CD4-positive, alpha-beta T cell treated with Interleukin-12 subunit alpha and Interleukin-12 subunit beta, for 1 hour (primary cell): ENCODE measurements around the gene RNF123.
A peak's percentile ranks its signal among the peaks of the same experiment; 100 is the strongest.

Experiments
- DNase-seq: peaks from one replicate; pipeline ENCODE4 v3.0.0-alpha.2; 2020

Gene RNF123

DNA sequence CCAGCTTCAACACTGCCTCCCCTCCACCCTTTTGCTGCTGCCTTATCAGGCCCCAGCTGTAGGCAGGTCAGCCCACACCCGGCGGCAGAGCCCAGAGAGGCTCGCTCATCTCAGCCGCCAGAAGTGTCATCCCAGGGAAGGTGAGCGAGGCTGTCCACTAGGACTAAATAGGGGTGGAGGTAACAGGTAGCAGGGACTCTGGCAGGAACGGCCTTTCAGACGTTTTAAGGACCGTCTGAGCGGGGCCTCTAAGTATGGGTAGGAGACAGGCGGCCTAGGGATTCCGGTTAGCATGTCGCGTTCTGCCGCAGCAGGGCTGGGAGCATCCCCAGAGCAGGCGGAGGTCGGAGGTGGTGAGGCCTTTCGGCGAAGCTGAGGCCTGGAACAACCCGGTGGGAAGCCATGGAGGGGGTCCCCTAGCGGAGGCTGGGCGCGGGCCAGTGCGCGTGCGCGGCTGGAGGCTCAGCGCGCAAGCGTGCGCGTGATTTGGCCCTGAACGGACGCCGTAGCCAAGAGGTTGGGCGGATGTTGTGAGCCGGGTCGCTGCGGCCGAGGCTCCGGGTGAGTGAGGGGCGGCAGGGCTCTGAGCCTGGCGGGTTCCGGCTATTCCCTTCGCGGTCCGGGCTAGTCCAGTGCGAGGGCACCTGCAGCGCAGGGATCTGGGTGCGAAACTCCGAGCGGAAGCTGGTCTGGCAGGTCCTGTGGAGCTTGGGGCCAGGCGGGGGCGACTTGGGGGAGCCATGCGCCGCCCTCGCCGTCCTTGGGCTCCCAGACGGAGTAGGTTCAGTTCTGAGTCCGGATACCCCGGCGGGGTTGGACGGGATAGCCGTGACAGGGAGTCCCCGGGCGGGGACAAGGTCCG, at the start of gene RNF123, which contains the start of gene MST1:
TSS of gene RNF123 (plus strand) at position 512 of the 862 bp plus-strand sequence. CDS start 1,609 bp downstream, outside the sequence.
TSS of gene MST1 (minus strand) at position 429 of the 862 bp plus-strand sequence. CDS start 783 bp downstream, outside the sequence.
- peak; percentile 93 for DNase-seq

DNA sequence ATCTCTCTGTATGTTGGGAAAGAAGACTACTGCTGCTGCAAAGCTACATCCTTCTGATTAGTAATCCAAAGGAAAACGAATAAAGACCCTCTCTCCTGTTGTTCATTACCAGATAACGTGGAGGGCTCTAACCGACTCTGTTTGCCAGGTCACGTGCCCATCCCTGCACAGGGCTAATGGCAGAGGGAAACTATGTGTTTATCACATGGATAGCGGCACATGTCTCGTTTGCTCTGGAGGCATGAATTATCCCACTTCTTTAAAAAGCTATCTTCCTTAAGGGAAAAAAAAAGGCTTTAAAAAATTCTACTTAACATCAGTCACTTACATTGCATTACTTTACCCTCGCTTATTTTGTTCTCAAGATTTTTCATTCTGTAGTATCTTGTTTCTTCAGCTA, 48.1 kb upstream of the RNF123 start:
- DNase-seq: no peak

DNA sequence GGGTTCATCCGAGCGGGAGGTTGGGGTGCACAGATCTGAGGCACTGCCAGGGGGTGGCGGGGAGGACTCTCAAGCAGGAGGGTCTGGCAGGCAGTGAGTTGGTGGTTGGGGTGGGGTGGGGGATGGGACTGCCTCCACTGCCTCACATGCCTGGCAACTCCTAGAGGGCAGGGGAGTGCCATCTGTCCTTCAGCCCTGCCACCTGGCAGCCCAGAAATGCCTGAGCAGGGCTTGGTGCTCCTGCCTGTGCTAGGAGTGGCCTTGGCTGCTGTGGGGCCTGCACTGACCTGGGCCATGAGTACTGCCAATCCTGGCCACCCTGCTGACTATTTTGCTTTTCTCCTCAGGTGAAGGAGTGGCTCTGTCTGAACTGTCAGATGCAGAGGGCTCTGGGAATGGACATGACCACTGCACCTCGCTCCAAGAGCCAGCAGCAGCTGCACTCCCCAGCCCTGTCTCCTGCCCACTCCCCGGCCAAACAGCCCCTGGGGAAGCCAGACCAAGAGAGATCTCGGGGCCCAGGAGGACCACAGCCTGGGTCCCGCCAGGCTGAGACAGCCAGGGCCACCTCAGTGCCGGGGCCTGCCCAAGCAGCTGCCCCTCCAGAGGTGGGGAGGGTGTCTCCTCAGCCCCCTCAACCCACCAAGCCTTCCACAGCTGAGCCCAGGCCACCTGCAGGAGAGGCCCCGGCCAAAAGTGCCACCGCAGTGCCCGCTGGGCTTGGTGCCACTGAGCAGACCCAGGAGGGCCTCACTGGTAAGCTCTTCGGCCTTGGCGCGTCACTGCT, 47.2 kb upstream of the RNF123 start:
- no peak for DNase-seq

DNA sequence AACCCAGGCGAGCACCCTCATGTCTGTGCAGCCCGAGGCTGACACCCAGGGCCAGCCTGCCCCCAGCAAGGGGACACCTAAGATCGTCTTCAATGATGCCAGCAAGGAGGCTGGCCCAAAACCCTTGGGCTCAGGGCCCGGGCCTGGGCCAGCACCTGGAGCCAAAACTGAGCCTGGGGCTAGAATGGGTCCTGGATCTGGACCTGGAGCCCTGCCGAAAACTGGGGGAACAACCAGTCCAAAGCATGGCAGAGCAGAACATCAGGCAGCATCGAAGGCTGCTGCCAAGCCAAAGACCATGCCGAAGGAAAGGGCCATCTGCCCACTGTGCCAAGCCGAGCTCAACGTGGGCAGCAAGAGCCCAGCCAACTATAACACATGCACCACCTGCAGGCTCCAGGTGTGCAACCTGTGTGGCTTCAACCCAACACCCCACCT, 46.6 kb upstream of the RNF123 start:
- DNase-seq: no peak

DNA sequence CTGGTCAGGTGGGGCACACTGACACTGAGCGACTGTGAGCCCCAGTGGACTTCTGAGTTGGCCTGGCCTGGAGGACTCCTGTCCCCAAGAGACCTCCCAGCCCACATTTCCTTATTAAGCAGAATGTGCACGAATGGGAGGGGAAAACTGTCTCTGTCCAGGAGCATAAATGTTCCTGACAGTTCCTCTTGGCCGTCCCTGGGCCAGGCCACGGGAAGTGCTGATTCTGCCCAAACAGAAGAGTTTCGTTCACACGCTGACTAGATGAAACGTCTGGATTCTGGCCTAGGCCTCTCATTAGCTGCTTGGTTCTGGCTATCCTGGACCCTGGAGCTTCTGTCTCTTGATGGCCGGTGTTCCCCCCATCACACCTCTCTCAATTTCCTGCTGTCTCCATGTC, 44.7 kb upstream of the RNF123 start:
- DNase-seq: no peak

DNA sequence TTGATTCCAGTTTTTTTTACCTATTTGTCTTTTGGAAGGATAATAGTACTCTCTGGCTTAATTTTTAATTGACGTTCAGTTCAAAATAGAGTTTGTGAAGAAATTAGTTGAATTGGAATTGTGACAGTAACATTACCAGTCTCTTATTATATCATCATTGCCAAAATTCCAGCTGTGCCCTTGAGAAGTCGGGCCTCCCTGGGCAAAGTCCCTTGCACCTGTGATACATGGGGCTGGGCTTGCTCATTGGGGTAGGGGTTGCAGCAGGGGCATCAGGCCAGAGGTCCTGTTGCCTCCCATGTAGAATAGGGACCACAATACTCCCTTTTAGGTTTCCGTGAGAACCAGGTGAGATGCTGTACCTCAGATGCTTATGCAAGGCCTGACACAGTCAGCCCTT, 43.1 kb upstream of the RNF123 start:
- DNase-seq: no peak

DNA sequence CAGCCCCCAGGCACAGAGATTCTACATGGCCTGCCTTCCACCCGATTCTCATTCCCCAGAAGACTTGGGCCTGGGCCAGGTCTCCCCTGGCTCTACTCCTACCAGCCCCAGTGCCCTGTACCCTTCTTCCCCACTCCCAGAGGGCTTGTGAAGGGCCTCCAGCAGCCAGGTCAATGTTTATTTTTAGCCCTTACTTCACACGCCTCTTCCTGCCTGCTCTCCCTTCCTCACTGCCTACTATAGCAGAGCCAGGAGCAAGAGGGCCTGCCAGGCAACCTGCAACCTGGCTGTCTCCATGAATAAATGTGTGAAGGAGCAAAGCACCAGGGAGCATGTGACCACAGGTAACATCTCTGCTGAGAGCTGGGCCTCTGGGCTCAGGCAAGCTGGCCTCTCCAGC, 41.6 kb upstream of the RNF123 start:
- DNase-seq: no peak

DNA sequence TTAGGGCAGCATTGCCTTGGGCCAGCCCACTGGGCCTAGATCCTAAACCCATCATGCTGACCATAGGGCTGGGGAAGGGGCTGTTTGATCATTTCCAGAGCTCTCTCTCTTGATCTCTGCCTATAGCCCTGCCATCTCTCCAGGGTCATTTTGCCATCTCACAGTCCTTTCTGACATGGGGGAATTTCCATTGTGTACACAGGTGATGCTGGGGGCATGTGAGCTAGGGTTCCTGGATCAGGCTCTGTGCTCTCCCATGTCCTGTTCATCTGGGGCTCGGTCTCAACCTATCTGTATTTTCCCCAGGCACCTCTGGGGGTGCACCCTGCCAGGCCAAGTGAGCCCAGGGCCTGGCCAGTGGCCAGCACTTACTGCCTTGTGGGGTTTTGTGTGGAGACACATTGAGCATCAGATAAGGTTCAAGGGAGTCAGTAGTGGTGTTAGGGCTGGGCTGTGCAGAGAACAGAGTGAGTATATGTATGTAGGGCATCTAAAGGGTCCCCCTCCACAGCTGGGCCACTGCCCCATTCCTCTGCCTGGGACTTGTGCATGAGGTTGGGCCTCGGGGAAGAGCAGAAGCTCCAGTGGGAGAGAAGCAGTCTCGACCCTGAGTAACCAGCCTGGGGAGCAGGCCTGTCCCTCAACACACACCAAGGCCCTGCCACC, 40.9 kb upstream of the RNF123 start:
- DNase-seq: no peak

DNA sequence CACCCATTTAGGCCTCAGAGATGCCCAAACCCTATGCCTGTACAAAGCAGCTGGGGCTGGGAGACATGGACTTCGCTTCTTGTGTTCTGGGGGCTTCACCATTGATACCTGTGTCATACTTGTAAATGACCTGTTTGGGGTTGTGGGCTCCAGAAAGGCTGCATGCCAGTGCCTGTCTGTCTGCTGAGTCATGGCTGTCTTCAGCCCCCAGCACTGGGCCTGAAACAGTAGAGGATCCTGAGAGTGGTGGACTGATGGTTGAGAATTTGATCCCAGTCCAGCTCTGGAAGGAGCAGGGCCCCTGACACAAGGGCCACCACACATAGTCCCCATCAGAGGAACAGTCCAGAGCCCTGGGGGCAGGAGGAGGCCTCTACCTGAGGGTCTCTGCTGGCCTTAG, 39.8 kb upstream of the RNF123 start:
- DNase-seq: no peak

DNA sequence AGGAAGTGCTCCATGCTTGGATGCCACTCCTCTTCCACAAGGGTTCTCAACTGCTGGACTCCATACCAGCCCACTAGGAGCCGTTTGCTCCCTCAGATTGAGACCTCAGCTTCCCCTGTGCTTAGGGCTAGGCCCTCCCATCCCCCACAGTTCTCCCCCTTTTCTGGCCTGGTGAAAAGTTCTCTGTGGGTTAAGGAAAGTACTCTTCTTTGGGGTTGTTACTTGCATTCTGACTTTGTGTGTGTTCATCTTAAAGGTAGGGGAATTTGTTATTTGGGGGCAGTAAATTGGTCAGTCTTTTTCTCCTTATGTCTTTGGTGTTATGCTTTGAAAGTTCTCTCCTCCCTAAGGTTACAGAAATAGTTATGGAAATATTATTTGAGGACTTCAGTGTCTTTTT, 39.2 kb upstream of the RNF123 start:
- no peak for DNase-seq

DNA sequence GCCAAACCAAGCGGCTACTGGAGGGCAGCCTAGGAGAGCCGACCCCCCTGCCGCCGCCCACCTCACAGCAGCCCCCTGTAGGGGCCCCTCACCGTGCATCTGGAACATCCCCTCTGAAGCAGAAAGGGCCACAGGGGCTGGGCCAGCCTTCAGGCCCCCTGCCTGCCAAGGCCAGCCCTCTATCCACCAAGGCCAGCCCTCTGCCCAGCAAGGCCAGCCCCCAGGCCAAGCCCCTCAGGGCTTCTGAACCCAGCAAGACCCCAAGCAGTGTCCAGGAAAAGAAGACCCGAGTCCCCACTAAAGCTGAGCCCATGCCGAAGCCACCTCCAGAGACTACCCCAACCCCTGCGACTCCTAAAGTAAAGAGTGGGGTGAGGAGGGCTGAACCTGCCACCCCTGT, 38.7 kb upstream of the RNF123 start:
- no peak for DNase-seq

DNA sequence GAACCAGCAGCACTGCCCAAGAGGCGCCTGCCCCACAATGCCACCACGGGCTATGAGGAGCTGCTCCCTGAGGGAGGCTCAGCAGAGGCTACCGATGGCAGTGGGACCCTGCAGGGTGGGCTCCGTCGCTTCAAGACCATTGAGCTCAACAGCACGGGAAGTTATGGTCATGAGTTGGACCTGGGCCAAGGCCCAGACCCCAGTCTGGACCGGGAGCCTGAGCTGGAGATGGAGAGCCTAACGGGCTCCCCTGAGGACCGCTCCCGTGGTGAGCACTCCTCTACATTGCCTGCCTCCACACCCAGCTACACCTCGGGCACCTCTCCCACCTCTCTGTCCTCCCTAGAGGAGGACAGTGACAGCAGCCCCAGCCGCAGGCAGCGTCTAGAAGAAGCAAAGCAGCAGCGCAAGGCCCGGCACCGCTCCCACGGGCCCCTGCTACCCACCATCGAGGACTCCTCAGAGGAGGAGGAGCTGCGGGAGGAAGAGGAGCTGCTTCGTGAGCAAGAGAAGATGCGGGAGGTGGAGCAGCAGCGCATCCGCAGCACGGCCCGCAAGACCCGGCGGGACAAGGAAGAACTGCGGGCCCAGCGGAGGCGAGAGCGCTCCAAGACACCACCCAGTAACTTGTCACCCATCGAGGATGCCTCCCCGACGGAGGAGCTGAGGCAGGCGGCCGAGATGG, 37.0 kb upstream of the RNF123 start:
- DNase-seq: no peak

DNA sequence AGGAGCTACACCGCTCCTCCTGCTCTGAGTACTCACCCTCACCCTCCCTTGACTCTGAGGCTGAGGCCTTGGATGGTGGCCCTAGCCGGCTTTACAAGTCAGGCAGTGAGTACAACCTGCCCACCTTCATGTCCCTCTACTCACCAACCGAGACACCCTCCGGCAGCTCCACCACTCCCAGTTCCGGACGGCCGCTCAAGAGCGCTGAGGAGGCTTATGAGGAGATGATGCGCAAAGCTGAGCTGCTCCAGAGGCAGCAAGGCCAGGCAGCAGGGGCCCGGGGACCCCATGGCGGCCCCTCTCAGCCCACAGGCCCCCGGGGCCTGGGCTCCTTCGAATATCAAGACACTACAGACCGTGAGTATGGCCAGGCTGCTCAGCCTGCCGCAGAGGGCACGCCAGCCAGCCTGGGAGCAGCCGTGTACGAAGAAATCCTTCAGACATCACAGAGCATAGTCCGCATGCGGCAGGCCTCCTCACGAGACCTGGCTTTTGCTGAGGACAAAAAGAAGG, 36.4 kb upstream of the RNF123 start:
- no peak for DNase-seq

DNA sequence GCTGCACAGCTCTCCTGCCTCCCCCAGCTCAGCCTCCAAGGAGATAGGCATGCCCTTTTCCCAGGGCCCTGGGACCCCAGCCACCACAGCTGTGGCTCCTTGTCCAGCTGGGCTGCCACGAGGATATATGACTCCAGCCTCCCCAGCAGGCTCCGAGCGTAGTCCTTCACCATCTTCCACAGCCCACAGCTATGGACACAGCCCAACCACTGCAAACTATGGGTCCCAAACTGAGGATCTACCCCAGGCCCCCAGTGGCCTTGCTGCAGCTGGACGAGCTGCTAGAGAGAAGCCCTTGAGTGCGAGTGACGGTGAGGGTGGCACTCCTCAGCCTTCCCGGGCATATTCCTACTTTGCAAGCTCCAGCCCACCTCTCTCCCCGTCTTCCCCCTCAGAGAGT, 35.7 kb upstream of the RNF123 start:
- no peak for DNase-seq

DNA sequence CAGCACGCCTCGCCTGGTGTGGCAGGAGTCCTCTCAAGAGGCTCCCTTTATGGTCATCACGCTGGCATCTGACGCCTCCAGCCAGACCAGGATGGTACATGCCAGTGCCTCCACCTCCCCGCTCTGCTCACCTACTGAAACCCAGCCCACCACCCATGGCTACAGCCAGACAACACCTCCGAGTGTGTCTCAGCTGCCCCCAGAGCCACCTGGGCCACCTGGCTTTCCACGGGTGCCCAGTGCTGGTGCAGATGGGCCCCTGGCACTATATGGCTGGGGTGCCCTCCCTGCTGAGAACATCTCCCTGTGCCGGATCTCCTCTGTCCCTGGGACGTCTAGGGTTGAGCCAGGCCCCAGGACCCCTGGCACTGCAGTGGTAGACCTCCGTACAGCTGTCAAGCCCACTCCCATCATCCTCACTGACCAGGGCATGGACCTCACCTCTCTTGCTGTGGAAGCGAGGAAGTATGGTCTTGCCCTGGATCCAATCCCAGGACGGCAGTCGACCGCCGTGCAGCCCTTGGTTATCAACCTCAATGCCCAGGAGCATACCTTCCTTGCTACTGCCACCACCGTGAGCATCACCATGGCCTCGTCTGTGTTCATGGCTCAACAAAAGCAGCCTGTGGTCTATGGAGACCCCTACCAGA, 35.1 kb upstream of the RNF123 start:
- DNase-seq: no peak

DNA sequence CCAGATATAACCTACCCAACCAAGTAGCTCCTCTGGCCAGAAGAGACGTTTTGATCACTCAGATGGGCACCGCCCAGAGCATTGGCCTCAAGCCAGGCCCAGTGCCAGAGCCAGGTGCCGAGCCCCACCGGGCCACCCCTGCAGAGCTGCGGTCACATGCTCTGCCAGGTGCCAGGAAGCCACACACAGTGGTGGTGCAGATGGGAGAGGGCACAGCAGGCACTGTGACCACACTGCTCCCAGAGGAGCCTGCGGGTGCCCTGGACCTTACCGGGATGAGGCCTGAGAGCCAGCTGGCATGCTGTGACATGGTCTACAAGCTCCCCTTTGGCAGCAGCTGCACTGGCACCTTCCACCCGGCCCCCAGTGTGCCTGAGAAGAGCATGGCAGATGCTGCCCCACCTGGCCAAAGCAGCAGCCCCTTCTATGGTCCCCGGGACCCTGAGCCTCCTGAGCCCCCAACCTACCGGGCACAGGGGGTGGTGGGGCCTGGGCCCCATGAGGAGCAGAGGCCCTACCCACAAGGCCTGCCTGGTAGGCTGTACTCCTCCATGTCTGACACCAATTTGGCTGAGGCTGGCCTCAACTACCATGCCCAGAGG, 34.3 kb upstream of the RNF123 start:
- no peak for DNase-seq

DNA sequence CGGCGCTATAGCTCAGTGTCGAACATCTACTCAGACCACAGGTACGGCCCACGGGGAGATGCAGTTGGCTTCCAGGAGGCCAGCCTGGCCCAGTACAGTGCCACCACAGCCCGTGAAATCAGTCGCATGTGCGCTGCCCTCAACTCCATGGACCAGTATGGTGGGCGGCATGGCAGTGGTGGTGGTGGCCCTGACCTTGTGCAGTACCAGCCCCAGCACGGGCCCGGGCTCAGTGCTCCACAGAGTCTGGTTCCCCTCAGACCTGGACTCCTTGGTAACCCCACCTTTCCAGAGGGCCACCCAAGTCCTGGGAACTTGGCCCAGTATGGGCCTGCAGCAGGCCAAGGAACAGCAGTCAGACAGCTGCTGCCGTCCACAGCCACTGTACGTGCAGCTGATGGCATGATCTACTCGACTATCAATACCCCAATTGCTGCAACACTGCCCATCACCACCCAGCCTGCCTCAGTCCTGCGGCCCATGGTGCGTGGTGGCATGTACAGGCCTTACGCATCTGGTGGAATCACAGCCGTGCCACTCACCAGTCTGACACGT, 33.5 kb upstream of the RNF123 start:
- DNase-seq: no peak

DNA sequence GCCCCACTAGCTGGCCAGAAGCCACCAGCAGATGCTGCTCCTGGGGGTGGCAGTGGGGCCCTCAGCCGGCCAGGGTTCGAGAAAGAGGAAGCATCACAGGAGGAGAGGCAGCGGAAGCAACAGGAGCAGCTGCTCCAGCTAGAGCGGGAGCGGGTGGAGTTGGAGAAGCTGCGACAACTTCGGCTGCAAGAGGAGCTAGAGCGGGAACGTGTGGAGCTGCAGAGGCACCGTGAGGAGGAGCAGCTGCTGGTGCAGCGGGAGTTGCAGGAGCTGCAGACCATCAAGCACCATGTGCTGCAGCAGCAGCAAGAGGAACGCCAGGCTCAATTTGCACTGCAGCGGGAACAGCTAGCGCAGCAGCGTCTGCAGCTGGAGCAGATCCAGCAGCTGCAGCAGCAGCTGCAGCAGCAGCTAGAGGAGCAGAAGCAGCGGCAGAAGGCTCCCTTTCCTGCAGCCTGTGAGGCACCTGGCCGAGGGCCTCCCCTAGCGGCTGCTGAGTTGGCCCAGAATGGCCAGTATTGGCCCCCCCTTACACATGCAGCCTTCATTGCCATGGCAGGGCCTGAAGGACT, 32.7 kb upstream of the RNF123 start:
- no peak for DNase-seq

DNA sequence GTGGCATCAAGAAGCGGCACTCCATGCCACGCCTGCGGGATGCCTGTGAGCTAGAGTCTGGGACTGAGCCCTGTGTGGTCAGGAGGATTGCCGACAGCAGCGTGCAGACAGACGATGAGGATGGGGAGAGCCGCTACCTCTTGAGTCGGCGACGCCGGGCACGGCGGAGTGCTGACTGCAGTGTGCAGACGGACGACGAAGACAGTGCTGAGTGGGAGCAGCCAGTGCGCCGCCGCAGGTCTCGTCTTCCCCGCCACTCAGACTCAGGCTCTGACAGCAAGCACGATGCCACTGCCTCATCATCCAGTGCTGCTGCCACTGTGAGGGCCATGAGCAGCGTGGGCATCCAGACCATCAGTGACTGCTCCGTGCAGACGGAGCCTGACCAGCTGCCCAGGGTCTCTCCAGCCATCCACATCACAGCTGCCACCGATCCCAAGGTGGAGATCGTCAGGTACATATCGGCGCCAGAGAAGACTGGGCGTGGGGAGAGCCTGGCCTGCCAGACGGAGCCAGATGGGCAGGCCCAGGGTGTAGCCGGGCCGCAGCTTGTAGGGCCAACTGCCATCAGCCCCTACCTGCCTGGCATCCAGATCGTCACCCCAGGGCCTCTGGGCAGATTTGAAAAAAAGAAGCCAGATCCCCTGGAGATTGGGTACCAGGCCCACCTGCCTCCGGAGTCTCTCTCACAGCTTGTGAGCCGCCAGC, 32.0 kb upstream of the RNF123 start:
- no peak for DNase-seq

DNA sequence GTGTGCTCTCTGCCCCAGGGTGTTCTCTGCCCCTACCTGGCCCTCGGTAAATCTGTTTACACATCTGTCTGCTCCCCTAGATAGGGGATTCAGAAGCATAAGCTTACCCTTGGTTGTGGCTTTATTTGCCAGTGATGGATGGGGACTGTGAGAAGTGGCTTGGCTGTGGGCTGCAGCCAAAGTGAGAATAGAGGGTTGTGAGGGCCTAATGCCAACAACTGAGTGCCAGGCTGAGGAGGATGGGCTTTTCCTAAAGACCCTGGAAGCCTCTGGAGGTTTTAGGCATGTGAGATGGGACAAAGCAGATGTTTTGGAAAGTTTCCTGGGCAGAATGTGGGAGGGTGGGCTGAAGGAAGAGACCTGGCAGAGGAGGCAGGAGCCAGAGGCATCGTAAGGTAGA, 30.6 kb upstream of the RNF123 start:
- no peak for DNase-seq
